GM18498 (cell line): ENCODE results near the gene MCUR1.
A peak's percentile ranks its signal among the peaks of the same experiment; 100 is the strongest.
"Not testable (repeated sequence)": the region's sequence is repeated elsewhere in the genome, so short reads cannot be mapped to it uniquely, and the experiment has no call there.

Experiments used
- ATAC-seq: cut with Tn5 transposase; IDR thresholded peaks from one replicate; pipeline ENCODE4 v1.9.1; 2021; ENCODE audit warnings: mild to moderate bottlenecking, moderate library complexity; ENCODE audit not compliant: unreplicated experiment

The MCUR1 gene

DNA sequence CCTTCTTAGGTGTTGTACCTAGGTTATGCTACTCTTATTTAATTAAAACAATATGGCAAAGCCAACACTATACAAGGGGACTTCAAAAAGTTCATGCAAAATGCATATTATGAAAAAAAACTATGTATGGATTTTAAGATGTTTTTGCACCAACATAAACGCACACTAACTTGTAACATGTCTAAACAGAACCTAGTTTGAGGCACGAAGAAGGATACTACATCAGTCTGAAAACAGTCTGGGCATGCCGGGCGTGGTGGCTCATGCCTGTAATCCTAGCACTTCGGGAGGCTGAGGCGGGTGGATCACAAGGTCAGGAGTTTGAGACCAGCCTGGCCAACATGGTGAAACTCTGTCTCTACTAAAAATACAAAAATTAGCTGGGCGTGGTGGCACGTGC is 34.2 kb downstream of the MCUR1 start:
- ATAC-seq = not testable (repeated sequence)

- no peak for ATAC-seq
These were observed 36.3 kb downstream of the MCUR1 start for GRCh38 chr6:13778028-13778427.

DNA sequence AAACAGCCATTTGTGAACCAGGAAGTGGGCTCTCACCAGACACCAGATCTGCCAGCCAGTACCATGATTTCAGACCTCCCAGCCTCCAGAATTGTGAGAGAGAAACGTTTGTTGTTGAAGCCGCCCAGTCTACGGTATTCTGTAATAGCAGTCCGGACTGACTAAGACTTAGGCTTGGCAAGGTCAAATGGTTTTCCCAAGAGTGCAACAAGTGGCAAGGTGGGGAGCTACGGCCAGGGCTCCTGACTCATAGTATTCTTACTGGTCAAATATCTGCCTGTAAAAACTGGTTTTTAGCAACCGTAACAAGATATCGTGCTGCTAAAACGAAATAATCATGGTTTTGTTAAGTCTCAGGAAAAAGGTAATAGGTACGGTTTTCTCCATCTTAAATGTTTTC is 37.8 kb downstream of the MCUR1 start:
- no peak for ATAC-seq

GRCh38 chr6:13775466-13775865 is 38.9 kb downstream of the MCUR1 start:
- ATAC-seq = not testable (repeated sequence)

GRCh38 chr6:13772358-13773030 is 41.9 kb downstream of the MCUR1 start:
- not testable (repeated sequence) for ATAC-seq

- ATAC-seq = no peak
These were observed 44.7 kb downstream of the MCUR1 start for GRCh38 chr6:13769655-13770053.

DNA sequence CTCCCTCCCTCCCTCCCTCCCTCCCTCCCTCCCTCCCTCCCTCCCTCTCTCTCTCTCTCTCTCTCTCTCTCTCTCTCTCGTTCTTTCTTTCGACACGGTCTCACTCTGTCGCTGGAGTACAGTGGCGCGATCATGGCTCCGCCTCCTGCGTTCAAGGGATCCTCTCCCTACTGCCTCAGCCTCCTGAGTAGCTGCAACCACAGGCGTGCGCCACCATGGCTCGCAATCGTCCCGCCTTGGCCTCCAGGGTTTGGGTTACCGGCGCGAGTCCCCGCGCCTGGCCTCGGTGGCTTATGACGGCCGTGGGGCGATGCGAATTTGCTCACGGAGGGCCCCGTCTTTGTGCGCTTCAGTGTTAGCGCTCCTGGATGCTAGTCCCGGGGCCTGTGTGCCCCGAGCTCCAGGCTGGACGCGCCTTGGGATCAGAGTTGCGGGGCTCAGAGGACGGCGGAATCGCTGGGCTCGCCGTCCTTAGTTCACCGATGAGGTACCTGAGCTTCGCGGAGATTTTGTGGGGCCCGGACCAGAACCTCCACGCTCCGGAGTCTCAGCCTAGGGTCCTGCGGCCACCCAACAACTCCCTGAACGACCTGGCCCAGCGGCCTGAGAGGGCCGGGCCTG is 45.2 kb downstream of the MCUR1 start:
- ATAC-seq = no peak

DNA sequence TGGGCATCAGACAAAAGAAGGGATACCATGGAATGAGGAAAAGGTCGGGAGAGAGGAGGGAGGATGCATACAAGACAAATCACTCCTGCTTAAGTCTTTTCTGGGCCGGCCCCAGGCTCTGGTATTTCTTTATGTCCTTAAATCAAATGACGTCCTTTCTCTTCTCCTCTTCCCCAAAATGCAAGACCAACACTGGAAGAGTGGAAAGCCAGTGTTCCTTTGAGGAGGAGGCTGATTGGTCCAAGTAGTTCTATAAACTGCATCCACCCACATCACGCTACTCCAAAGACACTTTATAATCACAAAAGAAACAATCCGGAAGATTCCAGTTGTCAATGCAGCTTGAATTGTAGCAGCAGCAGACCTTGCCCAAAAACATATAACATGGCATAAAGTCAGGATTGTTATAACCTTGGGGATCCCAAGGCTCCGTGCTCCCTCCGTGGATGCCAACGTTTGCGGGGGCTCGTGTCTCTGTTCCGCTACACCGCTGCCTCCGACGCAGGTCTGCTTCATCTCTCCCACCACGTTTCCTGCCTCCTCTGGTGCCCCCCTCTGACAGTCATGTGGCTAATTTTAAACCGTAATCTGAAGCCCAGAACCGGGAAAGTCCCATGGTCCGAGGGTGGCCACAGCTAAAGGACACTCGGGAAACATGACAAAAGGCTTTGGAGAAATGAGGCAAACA is 47.1 kb downstream of the MCUR1 start:
- no peak for ATAC-seq

GRCh38 chr6:13766201-13766634 is 48.1 kb downstream of the MCUR1 start:
- no peak for ATAC-seq

DNA sequence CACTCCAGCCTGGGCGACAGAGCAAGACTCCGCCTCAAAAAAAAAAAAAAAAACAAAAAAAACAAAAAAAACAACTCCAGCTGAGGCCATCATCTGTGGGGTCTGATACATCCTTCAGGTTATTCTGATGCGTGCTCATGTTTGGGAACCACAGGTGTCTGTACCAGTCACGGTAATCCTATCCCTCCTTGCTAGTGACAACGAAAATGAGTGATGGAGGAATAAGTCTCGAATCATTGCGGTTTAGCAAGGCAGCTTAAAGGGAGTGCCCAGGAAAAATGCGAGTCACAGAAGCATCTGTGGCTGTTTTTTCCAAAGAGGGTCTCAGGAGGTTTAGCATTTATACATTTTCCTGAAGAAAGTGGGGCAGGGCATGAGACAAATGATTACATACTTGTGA is 48.8 kb downstream of the MCUR1 start:
- no peak for ATAC-seq

DNA sequence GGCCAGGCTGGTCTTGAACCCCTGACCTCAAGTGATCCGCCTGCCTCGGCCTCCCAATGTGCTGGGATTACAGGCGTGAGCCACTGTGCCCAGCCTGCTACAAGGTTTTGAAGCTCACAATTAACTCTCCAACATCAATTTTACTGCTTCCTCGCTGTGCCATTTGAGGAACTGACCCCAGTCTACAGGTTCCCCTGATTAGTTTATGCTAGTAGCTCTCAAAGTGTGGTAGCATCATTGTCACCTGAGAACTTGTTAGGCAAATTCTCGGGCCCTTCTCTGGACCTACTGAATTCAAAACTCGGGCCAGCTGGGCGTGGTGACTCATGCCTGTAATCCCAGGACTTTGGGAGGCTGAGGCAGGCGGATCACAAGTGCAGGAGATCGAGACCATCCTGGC is 49.4 kb downstream of the MCUR1 start:
- ATAC-seq = no peak

GRCh38 chr6:13763740-13764381 is 50.5 kb downstream of the MCUR1 start:
- ATAC-seq = peak; percentile 51

GRCh38 chr6:13762611-13763441 is 51.5 kb downstream of the MCUR1 start:
- no peak for ATAC-seq

DNA sequence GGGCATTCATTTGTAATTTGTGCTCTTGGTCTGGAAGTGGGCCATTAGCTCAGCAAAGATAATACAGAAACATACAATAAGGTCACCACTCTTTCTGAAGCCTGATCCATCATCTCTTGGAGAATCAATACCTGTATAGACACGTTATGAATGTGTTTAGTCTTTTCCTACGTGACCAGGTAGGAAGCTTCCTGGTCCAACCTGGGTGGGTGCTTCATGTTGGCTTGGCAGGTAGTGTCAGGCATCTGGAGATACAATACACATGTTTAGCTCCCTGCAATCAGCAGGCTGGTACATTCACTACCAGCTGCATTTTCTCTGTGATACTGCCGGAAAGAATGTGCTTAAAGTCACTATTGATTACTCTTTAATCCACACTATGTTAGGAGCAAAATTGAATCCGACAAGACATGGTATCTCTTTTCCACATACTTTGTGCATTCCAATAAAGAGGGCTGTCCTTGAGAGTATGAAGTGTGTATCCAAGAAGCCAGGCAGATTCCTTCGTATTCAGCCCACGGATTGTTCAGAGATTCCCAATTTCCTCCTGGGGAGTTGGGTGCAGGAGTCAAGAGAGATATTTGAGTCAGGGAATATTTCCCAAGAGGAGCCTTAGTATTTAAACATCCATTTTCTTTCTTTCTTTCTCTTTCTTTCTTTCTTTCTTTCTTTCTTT is 52.9 kb downstream of the MCUR1 start:
- ATAC-seq = no peak

GRCh38 chr6:13760307-13761304 is 53.8 kb downstream of the MCUR1 start:
- no peak for ATAC-seq

DNA sequence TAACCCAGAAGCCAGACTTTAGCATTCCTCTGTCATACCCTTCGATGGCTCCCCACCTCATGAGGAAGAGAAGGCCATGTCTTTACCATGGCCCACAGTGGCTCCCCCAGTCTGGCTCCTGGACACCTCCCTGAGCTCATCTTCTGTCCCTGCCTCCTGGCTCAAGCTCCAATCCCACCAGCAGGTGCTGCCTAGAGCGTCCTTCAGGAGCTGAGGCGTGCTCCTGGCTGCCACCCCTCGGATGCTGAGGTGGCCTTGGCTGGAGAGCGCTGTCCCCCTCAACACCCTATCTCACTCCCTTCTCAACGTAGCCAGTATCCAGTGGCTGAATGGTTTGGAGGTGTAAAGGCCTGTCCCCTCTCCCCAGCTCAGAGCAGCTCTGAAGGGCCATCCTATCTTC is 55.3 kb downstream of the MCUR1 start:
- ATAC-seq = no peak

GRCh38 chr6:13754644-13755043 is 59.7 kb downstream of the MCUR1 start:
- no peak for ATAC-seq

DNA sequence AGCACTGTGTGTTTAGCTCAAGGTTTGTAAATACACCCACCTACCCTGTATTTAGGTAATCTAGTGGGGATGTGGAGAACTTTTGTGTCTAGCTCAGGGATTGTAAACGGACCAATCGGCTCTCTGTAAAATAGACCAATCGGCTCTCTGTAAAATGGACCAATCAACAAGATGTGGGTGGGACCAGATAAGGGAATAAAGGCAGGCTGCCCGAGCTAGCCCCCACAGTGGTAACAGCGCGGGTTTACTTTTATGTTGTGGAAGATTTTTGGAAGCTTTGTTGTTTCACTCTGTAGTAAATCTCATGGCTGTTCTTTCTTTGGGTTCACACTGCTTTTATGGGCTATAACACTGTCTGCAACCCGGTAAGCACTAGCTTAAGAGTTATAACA is 70.6 kb downstream of the MCUR1 start:
- ATAC-seq = no peak
